HuH-7.5 (cell line): ENCODE measurements around the gene METRN.

Source experiments
- DNase-seq: peaks from one replicate; pipeline ENCODE4 v3.0.0; 2011; ENCODE audit warnings: low spot score

Gene METRN

GRCh38 chr16:759110-759910 lies 44.4 kb downstream of the METRN start:
- no peak for DNase-seq

DNA sequence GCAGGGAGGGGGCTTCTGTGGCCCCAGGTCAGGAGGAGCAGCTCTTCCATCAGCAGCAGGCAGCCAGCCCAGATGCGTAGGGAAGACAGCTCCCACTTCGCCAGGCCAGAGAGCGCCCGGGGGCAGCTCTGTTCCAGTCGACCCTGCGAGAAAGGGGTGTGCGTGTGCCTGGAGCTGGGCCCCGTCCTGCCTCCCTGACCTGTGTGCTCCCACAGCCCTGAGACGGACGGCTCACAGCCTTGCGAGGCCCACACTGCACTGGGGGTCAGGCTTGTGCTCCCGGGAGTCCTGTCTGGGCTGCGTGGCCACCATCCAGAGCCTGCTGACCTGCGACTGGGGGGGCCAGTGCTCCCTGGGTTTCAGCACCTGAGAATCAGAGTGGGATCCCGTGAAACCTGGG lies 45.1 kb downstream of the METRN start:
- no peak for DNase-seq

GRCh38 chr16:760545-761343 lies 45.8 kb downstream of the METRN start, which contains the start of gene MSLN:
MSLN (plus strand) TSS chr16:760734; CDS start chr16:762681, 1,947 bp downstream.
- no peak for DNase-seq

- DNase-seq: no peak
Observed at GRCh38 chr16:761625-762513, 47.0 kb downstream of the METRN start.

DNA sequence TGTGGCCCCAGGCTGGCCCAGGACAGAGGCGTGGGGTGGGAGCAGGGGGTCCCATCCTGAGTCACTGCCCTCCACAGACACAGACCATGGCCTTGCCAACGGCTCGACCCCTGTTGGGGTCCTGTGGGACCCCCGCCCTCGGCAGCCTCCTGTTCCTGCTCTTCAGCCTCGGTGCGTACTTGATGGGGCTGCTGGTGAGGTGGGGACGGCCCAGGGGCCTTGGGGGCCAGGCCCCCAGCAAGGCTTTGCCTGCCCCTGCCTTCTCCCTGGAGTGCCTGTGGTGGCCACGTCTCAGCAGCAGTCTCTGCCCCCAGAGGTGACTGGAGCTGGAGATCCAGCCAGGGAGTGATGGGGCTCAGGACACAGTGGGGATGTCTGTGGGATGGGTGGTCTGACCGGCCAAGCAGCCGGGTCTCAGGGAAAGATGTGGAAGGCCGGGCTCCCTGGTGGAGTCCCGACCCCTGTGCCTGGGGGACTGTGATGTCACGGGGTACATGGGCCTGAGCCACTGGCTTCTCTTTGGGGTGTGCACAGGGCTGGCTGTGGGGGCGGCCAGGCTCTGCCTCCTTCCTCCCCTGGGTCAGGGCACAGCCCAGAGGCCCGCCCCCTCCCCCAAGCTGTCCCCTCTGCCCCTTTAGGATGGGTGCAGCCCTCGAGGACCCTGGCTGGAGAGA lies 47.8 kb downstream of the METRN start:
- DNase-seq: no peak

DNA sequence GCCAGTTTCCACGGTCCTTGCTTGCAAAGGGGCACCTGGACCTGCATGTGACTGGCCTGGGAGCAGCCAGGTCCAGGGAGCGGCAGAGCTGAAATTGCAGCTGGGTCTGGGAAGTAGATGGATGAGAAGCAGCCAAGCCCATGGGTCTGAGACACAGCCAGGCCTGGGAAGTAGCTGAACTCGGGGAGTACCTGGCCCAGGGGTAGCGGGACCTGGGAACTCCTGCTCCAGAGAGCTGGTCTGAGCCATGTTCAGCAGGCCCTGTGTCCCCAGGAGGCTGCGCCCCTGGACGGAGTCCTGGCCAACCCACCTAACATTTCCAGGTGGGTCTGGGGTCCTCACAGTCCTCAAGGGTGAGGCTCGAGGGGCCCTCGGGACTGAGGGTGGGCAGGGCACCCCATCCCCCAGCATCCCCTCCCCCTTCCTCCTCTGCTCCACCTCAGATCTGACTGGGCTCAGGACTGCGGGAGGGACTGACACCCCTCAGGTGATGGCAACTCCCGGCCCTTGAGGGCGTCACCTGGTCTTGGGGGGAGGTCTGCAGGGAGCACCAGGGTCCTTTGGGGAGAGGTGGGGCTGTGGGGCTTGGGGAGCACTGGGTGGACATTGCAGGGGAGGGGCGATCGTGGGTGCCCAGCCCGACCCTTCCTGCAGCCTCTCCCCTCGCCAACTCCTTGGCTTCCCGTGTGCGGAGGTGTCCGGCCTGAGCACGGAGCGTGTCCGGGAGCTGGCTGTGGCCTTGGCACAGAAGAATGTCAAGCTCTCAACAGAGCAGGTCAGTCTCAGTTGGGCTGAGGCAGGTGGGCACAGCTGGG lies 48.7 kb downstream of the METRN start:
- DNase-seq: no peak

GRCh38 chr16:764184-764750 lies 49.3 kb downstream of the METRN start:
- DNase-seq: no peak

- DNase-seq: no peak
Observed at GRCh38 chr16:764848-765487, 50.0 kb downstream of the METRN start.

DNA sequence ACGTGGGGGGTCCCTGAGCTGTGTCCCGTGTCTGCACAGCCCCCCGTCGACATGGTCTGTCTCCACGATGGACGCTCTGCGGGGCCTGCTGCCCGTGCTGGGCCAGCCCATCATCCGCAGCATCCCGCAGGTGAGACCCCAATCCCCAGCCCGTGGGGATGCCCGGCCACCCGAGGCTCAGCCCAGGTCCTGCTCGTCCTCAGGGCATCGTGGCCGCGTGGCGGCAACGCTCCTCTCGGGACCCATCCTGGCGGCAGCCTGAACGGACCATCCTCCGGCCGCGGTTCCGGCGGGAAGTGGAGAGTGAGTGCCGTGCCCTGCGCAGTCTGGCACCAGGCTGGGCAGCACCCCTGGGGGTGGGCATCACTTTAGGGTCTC lies 50.6 kb downstream of the METRN start:
- DNase-seq: no peak

DNA sequence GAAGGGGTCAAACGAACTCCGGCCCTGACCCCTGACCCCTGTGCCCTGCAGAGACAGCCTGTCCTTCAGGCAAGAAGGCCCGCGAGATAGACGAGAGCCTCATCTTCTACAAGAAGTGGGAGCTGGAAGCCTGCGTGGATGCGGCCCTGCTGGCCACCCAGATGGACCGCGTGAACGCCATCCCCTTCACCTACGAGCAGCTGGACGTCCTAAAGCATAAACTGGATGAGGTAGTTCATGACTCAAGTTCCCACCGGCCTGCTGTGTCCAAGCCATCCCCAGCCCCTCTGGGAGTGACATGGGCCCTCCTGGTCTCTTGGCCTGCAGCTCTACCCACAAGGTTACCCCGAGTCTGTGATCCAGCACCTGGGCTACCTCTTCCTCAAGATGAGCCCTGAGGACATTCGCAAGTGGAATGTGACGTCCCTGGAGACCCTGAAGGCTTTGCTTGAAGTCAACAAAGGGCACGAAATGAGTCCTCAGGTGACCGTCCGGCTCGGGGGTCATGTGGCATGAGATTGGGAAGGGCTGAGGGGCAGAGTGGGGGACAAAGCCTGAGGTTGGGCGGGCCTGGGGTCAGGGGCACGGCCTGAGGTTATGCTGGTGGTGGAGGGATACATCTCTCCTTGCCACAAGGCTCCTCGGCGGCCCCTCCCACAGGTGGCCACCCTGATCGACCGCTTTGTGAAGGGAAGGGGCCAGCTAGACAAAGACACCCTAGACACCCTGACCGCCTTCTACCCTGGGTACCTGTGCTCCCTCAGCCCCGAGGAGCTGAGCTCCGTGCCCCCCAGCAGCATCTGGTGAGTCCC lies 51.3 kb downstream of the METRN start:
- no peak for DNase-seq

- no peak for DNase-seq
Observed at GRCh38 chr16:766820-767640, 52.1 kb downstream of the METRN start.

DNA sequence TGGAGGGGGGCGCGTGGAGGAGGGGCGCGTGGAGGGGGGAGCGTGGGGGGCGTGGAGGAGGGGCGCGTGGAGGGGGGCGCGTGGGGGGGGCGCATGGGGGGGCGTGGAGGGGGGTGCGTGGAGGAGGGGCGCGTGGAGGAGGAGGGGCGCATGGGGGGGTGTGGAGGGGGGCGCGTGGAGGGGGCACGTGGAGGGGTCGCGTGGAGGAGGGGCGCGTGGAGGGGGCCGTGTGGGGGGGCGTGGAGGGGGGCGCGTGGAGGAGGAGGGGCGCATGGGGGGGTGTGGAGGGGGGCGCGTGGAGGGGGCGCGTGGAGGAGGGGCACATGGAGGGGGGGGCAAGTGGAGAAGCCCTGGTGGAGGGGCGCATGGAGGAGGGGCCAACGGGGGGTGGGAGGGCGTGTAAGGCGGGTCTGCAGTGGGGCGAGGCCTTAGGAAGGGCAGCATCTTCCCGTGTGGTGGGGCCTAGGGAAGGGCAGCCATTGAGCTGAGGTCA lies 52.9 kb downstream of the METRN start:
- no peak for DNase-seq

- no peak for DNase-seq
Observed at GRCh38 chr16:768428-768827, 53.5 kb downstream of the METRN start.
